ENCODE data around the gene MACROD2.
"Not testable (repeated sequence)": the region's sequence is repeated elsewhere in the genome, so short reads cannot be mapped to it uniquely, and the experiment has no call there.

Gene MACROD2

GRCh38 chr20:15512916-15513315 is 1517.6 kb downstream of the MACROD2 start:
- Histone ChIP-seq H3K4me1 (ENCODE audit: control insufficient read depth, insufficient read depth, low read length) (no peaks in the 10 kb centered on the region), H3K4me3 (ENCODE audit: insufficient read depth, low read depth, low read length) (no peak overlapping the region), H3K36me3 (ENCODE audit: control insufficient read depth, insufficient read depth, low read length) (no peaks in the 10 kb centered on the region), H3K27me3 (ENCODE audit: control insufficient read depth, insufficient read depth, low read length, poor library complexity, severe bottlenecking) (no peaks in the 10 kb centered on the region), H3K27ac (ENCODE audit: insufficient read depth, low read depth, low read length, poor library complexity, severe bottlenecking) (no peak overlapping the region), H3K9me3 (ENCODE audit: control insufficient read depth, low read length) (no peaks in the 10 kb centered on the region)
- 84 to 94% methylated on average over 5 of the region's 5 CpGs for WGBS, 2 experiments

- no peak overlapping the region for H3K4me3 ChIP-seq (ENCODE audit: insufficient read depth, low read depth, low read length)
- H3K4me1 ChIP-seq (ENCODE audit: control insufficient read depth, insufficient read depth, low read length): no peaks in the 10 kb centered on the region
- no peaks in the 10 kb centered on the region for H3K36me3 ChIP-seq (ENCODE audit: control insufficient read depth, insufficient read depth, low read length)
- H3K27me3 ChIP-seq (ENCODE audit: control insufficient read depth, insufficient read depth, low read length, poor library complexity, severe bottlenecking): no peaks in the 10 kb centered on the region
- WGBS, 2 experiments: 83 to 87% methylated on average over 2 of the region's 2 CpGs
- no peak overlapping the region for H3K27ac ChIP-seq (ENCODE audit: insufficient read depth, low read depth, low read length, poor library complexity, severe bottlenecking)
- no peaks in the 10 kb centered on the region for H3K9me3 ChIP-seq (ENCODE audit: control insufficient read depth, low read length)
Measured at GRCh38 chr20:15515691-15516090, 1520.4 kb downstream of the MACROD2 start.

GRCh38 chr20:15520930-15521524 is 1525.7 kb downstream of the MACROD2 start:
- no peaks in the 10 kb centered on the region for H3K36me3 ChIP-seq (ENCODE audit: control insufficient read depth, insufficient read depth, low read length)
- 96 to 100% methylated on average over 1 to 5 of the region's 6 CpGs for WGBS, 2 experiments
- no peak overlapping the region for H3K4me3 ChIP-seq (ENCODE audit: insufficient read depth, low read depth, low read length)
- no peak overlapping the region for H3K27ac ChIP-seq (ENCODE audit: insufficient read depth, low read depth, low read length, poor library complexity, severe bottlenecking)
- H3K9me3 ChIP-seq (ENCODE audit: control insufficient read depth, low read length): no peaks in the 10 kb centered on the region
- H3K27me3 ChIP-seq (ENCODE audit: control insufficient read depth, insufficient read depth, low read length, poor library complexity, severe bottlenecking): no peaks in the 10 kb centered on the region
- H3K4me1 ChIP-seq (ENCODE audit: control insufficient read depth, insufficient read depth, low read length): no peaks in the 10 kb centered on the region

- WGBS, 2 experiments: 93 to 97% methylated on average over 3 of the region's 3 CpGs
- Histone ChIP-seq H3K36me3 (ENCODE audit: control insufficient read depth, insufficient read depth, low read length) (no peaks in the 10 kb centered on the region), H3K4me1 (ENCODE audit: control insufficient read depth, insufficient read depth, low read length) (no peaks in the 10 kb centered on the region), H3K4me3 (ENCODE audit: insufficient read depth, low read depth, low read length) (no peak overlapping the region), H3K9me3 (ENCODE audit: control insufficient read depth, low read length) (no peaks in the 10 kb centered on the region), H3K27me3 (ENCODE audit: control insufficient read depth, insufficient read depth, low read length, poor library complexity, severe bottlenecking) (no peaks in the 10 kb centered on the region), H3K27ac (ENCODE audit: insufficient read depth, low read depth, low read length, poor library complexity, severe bottlenecking) (no peak overlapping the region)
Measured at GRCh38 chr20:15523400-15523799, 1528.1 kb downstream of the MACROD2 start.

- 88 to 90% methylated on average over 4 of the region's 4 CpGs for WGBS, 2 experiments
- no peak overlapping the region for H3K27ac ChIP-seq (ENCODE audit: insufficient read depth, low read depth, low read length, poor library complexity, severe bottlenecking)
- H3K36me3 ChIP-seq (ENCODE audit: control insufficient read depth, insufficient read depth, low read length): no peaks in the 10 kb centered on the region
- H3K27me3 ChIP-seq (ENCODE audit: control insufficient read depth, insufficient read depth, low read length, poor library complexity, severe bottlenecking): no peaks in the 10 kb centered on the region
- no peaks in the 10 kb centered on the region for H3K9me3 ChIP-seq (ENCODE audit: control insufficient read depth, low read length)
- no peaks in the 10 kb centered on the region for H3K4me1 ChIP-seq (ENCODE audit: control insufficient read depth, insufficient read depth, low read length)
- H3K4me3 ChIP-seq (ENCODE audit: insufficient read depth, low read depth, low read length): no peak overlapping the region
Measured at GRCh38 chr20:15528391-15529111, 1533.2 kb downstream of the MACROD2 start.

- Histone ChIP-seq H3K36me3 (ENCODE audit: control insufficient read depth, insufficient read depth, low read length) (no peaks in the 10 kb centered on the region), H3K27ac (ENCODE audit: insufficient read depth, low read depth, low read length, poor library complexity, severe bottlenecking) (no peak overlapping the region), H3K9me3 (ENCODE audit: control insufficient read depth, low read length) (no peaks in the 10 kb centered on the region), H3K4me3 (ENCODE audit: insufficient read depth, low read depth, low read length) (no peak overlapping the region), H3K4me1 (ENCODE audit: control insufficient read depth, insufficient read depth, low read length) (no peaks in the 10 kb centered on the region), H3K27me3 (ENCODE audit: control insufficient read depth, insufficient read depth, low read length, poor library complexity, severe bottlenecking) (no peaks in the 10 kb centered on the region)
- 95 to 97% methylated on average over 3 of the region's 3 CpGs for WGBS, 2 experiments
Measured at GRCh38 chr20:15535863-15536262, 1540.5 kb downstream of the MACROD2 start.

- H3K36me3 ChIP-seq (ENCODE audit: control insufficient read depth, insufficient read depth, low read length); H3K4me3 ChIP-seq (ENCODE audit: insufficient read depth, low read depth, low read length); H3K27ac ChIP-seq (ENCODE audit: insufficient read depth, low read depth, low read length, poor library complexity, severe bottlenecking); H3K27me3 ChIP-seq (ENCODE audit: control insufficient read depth, insufficient read depth, low read length, poor library complexity, severe bottlenecking); H3K4me1 ChIP-seq (ENCODE audit: control insufficient read depth, insufficient read depth, low read length); H3K9me3 ChIP-seq (ENCODE audit: control insufficient read depth, low read length): not testable (repeated sequence)
- 89 to 92% methylated on average over 1 of the region's 1 CpG for WGBS, 2 experiments
Measured at GRCh38 chr20:15537200-15537599, 1541.9 kb downstream of the MACROD2 start.

GRCh38 chr20:15542655-15543054 is 1547.3 kb downstream of the MACROD2 start:
- Histone ChIP-seq H3K9me3 (ENCODE audit: control insufficient read depth, low read length) (no peaks in the 10 kb centered on the region), H3K4me1 (ENCODE audit: control insufficient read depth, insufficient read depth, low read length) (no peaks in the 10 kb centered on the region), H3K27me3 (ENCODE audit: control insufficient read depth, insufficient read depth, low read length, poor library complexity, severe bottlenecking) (no peaks in the 10 kb centered on the region), H3K4me3 (ENCODE audit: insufficient read depth, low read depth, low read length) (no peak overlapping the region), H3K36me3 (ENCODE audit: control insufficient read depth, insufficient read depth, low read length) (no peaks in the 10 kb centered on the region), H3K27ac (ENCODE audit: insufficient read depth, low read depth, low read length, poor library complexity, severe bottlenecking) (no peak overlapping the region)
- WGBS, 2 experiments: 96% methylated on average over 5 of the region's 5 CpGs

- 88 to 95% methylated on average over 2 of the region's 2 CpGs for WGBS, 2 experiments
- Histone ChIP-seq H3K9me3 (ENCODE audit: control insufficient read depth, low read length) (no peaks in the 10 kb centered on the region), H3K36me3 (ENCODE audit: control insufficient read depth, insufficient read depth, low read length) (no peaks in the 10 kb centered on the region), H3K4me1 (ENCODE audit: control insufficient read depth, insufficient read depth, low read length) (no peaks in the 10 kb centered on the region), H3K27me3 (ENCODE audit: control insufficient read depth, insufficient read depth, low read length, poor library complexity, severe bottlenecking) (no peaks in the 10 kb centered on the region), H3K27ac (ENCODE audit: insufficient read depth, low read depth, low read length, poor library complexity, severe bottlenecking) (no peak overlapping the region), H3K4me3 (ENCODE audit: insufficient read depth, low read depth, low read length) (no peak overlapping the region)
Measured at GRCh38 chr20:15544742-15545141, 1549.4 kb downstream of the MACROD2 start.

GRCh38 chr20:15546525-15547023 is 1551.3 kb downstream of the MACROD2 start:
- Histone ChIP-seq H3K9me3 (ENCODE audit: control insufficient read depth, low read length) (no peaks in the 10 kb centered on the region), H3K36me3 (ENCODE audit: control insufficient read depth, insufficient read depth, low read length) (no peaks in the 10 kb centered on the region), H3K4me1 (ENCODE audit: control insufficient read depth, insufficient read depth, low read length) (no peaks in the 10 kb centered on the region), H3K27me3 (ENCODE audit: control insufficient read depth, insufficient read depth, low read length, poor library complexity, severe bottlenecking) (no peaks in the 10 kb centered on the region), H3K27ac (ENCODE audit: insufficient read depth, low read depth, low read length, poor library complexity, severe bottlenecking) (no peak overlapping the region), H3K4me3 (ENCODE audit: insufficient read depth, low read depth, low read length) (no peak overlapping the region)
- 96 to 97% methylated on average over 2 of the region's 2 CpGs for WGBS, 2 experiments
